ENCODE results near the gene CEACAM7.

DNA sequence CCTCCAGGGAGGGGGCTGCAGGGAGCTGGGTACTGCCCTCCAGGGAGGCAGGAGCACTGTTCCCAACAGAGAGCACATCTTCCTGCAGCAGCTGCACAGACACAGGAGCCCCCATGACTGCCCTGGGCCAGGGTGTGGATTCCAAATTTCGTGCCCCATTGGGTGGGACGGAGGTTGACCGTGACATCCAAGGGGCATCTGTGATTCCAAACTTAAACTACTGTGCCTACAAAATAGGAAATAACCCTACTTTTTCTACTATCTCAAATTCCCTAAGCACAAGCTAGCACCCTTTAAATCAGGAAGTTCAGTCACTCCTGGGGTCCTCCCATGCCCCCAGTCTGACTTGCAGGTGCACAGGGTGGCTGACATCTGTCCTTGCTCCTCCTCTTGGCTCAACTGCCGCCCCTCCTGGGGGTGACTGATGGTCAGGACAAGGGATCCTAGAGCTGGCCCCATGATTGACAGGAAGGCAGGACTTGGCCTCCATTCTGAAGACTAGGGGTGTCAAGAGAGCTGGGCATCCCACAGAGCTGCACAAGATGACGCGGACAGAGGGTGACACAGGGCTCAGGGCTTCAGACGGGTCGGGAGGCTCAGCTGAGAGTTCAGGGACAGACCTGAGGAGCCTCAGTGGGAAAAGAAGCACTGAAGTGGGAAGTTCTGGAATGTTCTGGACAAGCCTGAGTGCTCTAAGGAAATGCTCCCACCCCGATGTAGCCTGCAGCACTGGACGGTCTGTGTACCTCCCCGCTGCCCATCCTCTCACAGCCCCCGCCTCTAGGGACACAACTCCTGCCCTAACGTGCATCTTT is 12.5 kb upstream of the CEACAM7 start:
- TF ChIP-seq CTCF (IDR thresholded peaks at IDR 0.05), result no peak
- TF ChIP-seq POLR2A (IDR thresholded peaks at IDR 0.05), result no peak

All from heart left ventricle (tissue), 13 donors.